ENCODE data around the gene BAHCC1.

BAHCC1 gene

GRCh38 chr17:81427173-81428120 is 32.2 kb downstream of the BAHCC1 start:
- H2AFZ ChIP-seq (ENCODE audit: low read length) = no peak overlapping the region
- no peak overlapping the region for H3K9ac ChIP-seq (ENCODE audit: low read length)
- no peaks in the 10 kb centered on the region for H3K36me3 ChIP-seq (replicated peaks; ENCODE audit: insufficient read depth, low read length)
- no peak overlapping the region for H3K27ac ChIP-seq (ENCODE audit: low read length)
- no peaks in the 10 kb centered on the region for H3F3A ChIP-seq (ENCODE audit: insufficient read depth, low read length)
- peaks cover 80% of the 10 kb centered on the region for H3K27me3 ChIP-seq (replicated peaks; ENCODE audit: insufficient read depth, low read length)
- DNase-seq = no peak
- no peak overlapping the region for H3K4me3 ChIP-seq (ENCODE audit: low read length)
- H3K79me2 ChIP-seq (ENCODE audit: low read length) = no peaks in the 10 kb centered on the region
- H3K9me2 ChIP-seq (replicated peaks; ENCODE audit: insufficient read depth, low read length) = no peaks in the 10 kb centered on the region
- H4K20me1 ChIP-seq (ENCODE audit: insufficient read depth, low read length) = no peaks in the 10 kb centered on the region
- H3K4me1 ChIP-seq (ENCODE audit: low read length) = no peaks in the 10 kb centered on the region
- no peaks in the 10 kb centered on the region for H3K9me3 ChIP-seq (replicated peaks; ENCODE audit: insufficient read depth, low read length)
- no peak overlapping the region for H3K4me2 ChIP-seq (ENCODE audit: low read depth, low read length)
- TF ChIP-seq CTCF (IDR thresholded peaks at IDR 0.05; ENCODE audit: low read length) (no peak), EZH2phosphoT487 (IDR thresholded peaks at IDR 0.05; ENCODE audit: low read length) (no peak), EZH2 (optimal IDR thresholded peaks at IDR 0.05; ENCODE audit: low read depth, low read length) (no peak)

GRCh38 chr17:81428121-81428515 is 32.9 kb downstream of the BAHCC1 start:
- H3K4me3 ChIP-seq (ENCODE audit: low read length) = no peak overlapping the region
- H3K27ac ChIP-seq (ENCODE audit: low read length) = no peak overlapping the region
- no peak overlapping the region for H3K4me2 ChIP-seq (ENCODE audit: low read depth, low read length)
- no peaks in the 10 kb centered on the region for H3K4me1 ChIP-seq (ENCODE audit: low read length)
- no peak for TF ChIP-seq EZH2phosphoT487 (IDR thresholded peaks at IDR 0.05; ENCODE audit: low read length)
- H3K27me3 ChIP-seq (replicated peaks; ENCODE audit: insufficient read depth, low read length) = peaks cover 76% of the 10 kb centered on the region
- H3K9me2 ChIP-seq (replicated peaks; ENCODE audit: insufficient read depth, low read length) = no peaks in the 10 kb centered on the region
- no peaks in the 10 kb centered on the region for H3K79me2 ChIP-seq (ENCODE audit: low read length)
- no peaks in the 10 kb centered on the region for H3K9me3 ChIP-seq (replicated peaks; ENCODE audit: insufficient read depth, low read length)
- no peak overlapping the region for H2AFZ ChIP-seq (ENCODE audit: low read length)
- no peaks in the 10 kb centered on the region for H4K20me1 ChIP-seq (ENCODE audit: insufficient read depth, low read length)
- H3F3A ChIP-seq (ENCODE audit: insufficient read depth, low read length) = no peaks in the 10 kb centered on the region
- DNase-seq = no peak
- no peak overlapping the region for H3K9ac ChIP-seq (ENCODE audit: low read length)
- no peaks in the 10 kb centered on the region for H3K36me3 ChIP-seq (replicated peaks; ENCODE audit: insufficient read depth, low read length)

DNA sequence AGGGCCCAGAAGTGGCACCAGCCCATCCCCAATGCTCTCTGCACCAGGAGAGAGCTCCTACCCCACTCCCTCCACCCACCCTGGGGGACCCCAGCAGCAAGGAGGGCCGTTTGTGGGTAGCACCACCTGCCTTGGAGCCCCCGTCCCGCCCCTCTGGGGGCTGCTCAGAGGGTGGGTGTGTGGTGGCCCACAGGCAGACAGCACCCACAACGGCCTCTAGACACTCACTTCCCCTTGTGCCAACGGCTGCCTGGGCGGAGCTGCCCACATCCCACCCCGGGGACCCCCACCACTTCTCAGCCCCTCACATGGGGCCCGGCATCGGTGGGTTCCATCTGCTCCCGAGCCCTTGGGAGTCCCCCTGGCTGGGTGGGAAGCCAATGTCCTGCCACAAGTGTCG is 33.3 kb downstream of the BAHCC1 start:
- H3K4me2 ChIP-seq (ENCODE audit: low read depth, low read length) = no peak overlapping the region
- H4K20me1 ChIP-seq (ENCODE audit: insufficient read depth, low read length) = no peaks in the 10 kb centered on the region
- H3K36me3 ChIP-seq (replicated peaks; ENCODE audit: insufficient read depth, low read length) = no peaks in the 10 kb centered on the region
- TF ChIP-seq EZH2phosphoT487 (IDR thresholded peaks at IDR 0.05; ENCODE audit: low read length) (no peak), EZH2 (optimal IDR thresholded peaks at IDR 0.05; ENCODE audit: low read depth, low read length) (no peak), CTCF (IDR thresholded peaks at IDR 0.05; ENCODE audit: low read length) (no peak)
- H3K9me3 ChIP-seq (replicated peaks; ENCODE audit: insufficient read depth, low read length) = no peaks in the 10 kb centered on the region
- peaks cover 76% of the 10 kb centered on the region for H3K27me3 ChIP-seq (replicated peaks; ENCODE audit: insufficient read depth, low read length)
- no peaks in the 10 kb centered on the region for H3K4me1 ChIP-seq (ENCODE audit: low read length)
- no peak overlapping the region for H2AFZ ChIP-seq (ENCODE audit: low read length)
- H3K79me2 ChIP-seq (ENCODE audit: low read length) = no peaks in the 10 kb centered on the region
- no peak overlapping the region for H3K9ac ChIP-seq (ENCODE audit: low read length)
- H3K27ac ChIP-seq (ENCODE audit: low read length) = no peak overlapping the region
- no peaks in the 10 kb centered on the region for H3F3A ChIP-seq (ENCODE audit: insufficient read depth, low read length)
- no peak overlapping the region for H3K4me3 ChIP-seq (ENCODE audit: low read length)
- no peaks in the 10 kb centered on the region for H3K9me2 ChIP-seq (replicated peaks; ENCODE audit: insufficient read depth, low read length)
- DNase-seq = no peak
